ENCODE data around the gene TMEM163.

GRCh38 chr2:134602666-134603065 lies 116.1 kb downstream of the TMEM163 start:
- TF ChIP-seq CTCF (IDR thresholded peaks at IDR 0.05; ENCODE audit: insufficient read depth, low read depth, low read length): no peak
- TF ChIP-seq EZH2 (IDR thresholded peaks at IDR 0.05; ENCODE audit: insufficient read depth, low read length): no peak

Measured in astrocyte (in vitro differentiated cells and primary cell).